ENCODE data around the gene SPAG5.
A peak's percentile ranks its signal among the peaks of the same experiment; 100 is the strongest.

The SPAG5 gene, protein sequence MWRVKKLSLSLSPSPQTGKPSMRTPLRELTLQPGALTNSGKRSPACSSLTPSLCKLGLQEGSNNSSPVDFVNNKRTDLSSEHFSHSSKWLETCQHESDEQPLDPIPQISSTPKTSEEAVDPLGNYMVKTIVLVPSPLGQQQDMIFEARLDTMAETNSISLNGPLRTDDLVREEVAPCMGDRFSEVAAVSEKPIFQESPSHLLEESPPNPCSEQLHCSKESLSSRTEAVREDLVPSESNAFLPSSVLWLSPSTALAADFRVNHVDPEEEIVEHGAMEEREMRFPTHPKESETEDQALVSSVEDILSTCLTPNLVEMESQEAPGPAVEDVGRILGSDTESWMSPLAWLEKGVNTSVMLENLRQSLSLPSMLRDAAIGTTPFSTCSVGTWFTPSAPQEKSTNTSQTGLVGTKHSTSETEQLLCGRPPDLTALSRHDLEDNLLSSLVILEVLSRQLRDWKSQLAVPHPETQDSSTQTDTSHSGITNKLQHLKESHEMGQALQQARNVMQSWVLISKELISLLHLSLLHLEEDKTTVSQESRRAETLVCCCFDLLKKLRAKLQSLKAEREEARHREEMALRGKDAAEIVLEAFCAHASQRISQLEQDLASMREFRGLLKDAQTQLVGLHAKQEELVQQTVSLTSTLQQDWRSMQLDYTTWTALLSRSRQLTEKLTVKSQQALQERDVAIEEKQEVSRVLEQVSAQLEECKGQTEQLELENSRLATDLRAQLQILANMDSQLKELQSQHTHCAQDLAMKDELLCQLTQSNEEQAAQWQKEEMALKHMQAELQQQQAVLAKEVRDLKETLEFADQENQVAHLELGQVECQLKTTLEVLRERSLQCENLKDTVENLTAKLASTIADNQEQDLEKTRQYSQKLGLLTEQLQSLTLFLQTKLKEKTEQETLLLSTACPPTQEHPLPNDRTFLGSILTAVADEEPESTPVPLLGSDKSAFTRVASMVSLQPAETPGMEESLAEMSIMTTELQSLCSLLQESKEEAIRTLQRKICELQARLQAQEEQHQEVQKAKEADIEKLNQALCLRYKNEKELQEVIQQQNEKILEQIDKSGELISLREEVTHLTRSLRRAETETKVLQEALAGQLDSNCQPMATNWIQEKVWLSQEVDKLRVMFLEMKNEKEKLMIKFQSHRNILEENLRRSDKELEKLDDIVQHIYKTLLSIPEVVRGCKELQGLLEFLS

DNA sequence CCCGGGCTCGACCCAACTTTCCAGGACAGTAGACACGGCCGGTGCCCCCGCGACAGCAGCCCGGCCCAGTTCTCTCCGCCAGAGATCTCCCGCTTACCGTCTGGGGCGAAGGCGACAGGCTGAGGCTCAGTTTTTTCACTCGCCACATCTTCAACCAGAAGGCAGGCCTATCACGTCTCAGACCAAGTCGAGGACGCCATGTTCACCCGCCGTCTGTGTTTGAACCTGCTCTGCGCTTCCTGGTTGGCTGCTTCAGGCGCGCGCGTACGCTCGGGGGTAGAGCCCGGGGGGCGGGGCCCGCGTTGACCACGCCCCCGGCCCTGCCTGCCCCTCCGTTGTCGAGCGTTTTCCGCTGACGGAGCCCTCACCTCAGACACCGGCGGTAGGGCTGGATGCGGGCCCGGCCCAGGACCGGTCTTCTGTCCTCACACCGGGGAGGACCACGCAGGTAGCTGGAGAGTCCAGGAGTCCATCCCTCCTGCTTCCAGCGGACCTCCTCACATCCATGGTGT is at the start of gene SPAG5:
TSS of gene SPAG5 (minus strand) at position 227 of the 512 bp plus-strand sequence. CDS start at position 148, 79 bp downstream.
- DNase-seq, result peak; percentile 99

DNA sequence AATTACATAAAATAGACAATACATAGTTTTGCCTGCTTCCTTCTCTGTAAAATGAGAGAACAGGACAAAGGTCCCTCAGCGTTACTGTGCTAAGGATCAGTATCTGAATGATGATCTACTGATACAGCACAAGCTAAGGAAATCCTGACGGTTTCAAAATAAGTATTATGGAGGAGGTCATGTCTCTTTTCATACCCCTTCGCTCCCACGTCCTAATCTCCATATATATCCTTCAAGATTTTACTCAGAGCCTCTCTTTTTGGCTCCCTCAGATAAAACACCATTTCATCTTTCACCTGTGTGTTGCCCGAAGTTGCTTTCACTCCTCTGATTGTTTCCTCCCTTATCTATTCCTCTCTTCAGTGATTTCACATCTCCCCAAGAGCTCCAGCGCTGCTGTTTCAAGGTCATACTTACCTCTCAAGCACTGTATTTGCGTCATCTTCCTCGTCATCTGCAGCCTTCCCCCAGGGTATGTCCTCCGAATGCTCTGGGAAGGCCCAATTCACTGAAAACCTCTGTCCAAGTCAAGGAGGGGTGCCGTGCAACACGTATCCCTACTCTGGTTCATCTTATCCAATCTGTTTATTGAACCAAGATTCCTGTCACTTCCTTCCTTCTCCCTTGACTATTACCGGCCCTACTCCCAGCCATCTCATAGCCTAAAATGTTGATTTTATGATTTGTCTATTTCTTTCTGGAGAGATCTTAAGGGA is 47.4 kb upstream of the SPAG5 start:
- no peak for DNase-seq

DNA sequence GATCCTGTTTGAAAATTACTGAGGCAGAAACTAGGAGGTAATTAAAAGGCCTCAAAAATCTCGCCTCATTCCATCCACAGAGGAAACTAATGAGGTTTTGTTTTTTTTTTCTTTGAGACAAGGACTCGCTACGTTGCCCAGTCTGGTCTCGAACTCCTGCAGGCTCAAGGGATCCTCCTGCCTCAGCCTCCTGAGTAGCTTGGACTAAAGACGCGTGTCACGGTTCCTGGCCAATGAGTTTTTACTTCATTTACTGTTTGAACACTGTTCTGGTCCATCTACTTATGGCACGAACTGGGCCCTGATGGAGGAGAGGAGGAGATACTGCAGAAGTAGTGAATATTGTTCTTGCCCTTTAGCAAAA is 46.7 kb upstream of the SPAG5 start:
- DNase-seq, result no peak

- peak; percentile 98 for DNase-seq
These were observed 46.2 kb upstream of the SPAG5 start, which contains the start of gene BLTP2 for GRCh38 chr17:28644787-28645575. Gene BLTP2, minus strand, starts transcription at chr17:28645158. Its CDS starts 102 bp downstream, at chr17:28645056.

- peak; percentile 78 for DNase-seq
These were observed 45.4 kb upstream of the SPAG5 start for GRCh38 chr17:28643983-28644786.

GRCh38 chr17:28641579-28641978 is 42.8 kb upstream of the SPAG5 start:
- DNase-seq, result no peak

DNA sequence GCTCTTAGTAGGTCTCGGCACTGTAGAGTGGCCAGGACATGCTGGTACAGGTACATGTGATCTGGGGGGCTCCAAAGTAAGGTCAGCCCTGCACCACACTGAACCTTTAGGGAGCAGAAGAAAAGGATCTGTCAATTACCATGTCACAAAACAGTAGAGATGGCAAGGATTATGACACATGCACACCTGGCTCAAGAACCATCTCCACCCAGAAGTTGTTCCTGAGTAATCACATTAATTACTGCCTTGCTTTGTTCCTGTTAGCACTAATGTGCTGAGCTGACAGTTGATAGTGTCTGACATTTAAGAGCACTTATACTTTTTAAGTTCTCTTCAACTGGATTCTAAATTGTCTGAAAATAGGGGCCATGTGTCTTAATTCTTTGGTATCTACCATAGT is 36.7 kb upstream of the SPAG5 start:
- DNase-seq, result no peak

DNA sequence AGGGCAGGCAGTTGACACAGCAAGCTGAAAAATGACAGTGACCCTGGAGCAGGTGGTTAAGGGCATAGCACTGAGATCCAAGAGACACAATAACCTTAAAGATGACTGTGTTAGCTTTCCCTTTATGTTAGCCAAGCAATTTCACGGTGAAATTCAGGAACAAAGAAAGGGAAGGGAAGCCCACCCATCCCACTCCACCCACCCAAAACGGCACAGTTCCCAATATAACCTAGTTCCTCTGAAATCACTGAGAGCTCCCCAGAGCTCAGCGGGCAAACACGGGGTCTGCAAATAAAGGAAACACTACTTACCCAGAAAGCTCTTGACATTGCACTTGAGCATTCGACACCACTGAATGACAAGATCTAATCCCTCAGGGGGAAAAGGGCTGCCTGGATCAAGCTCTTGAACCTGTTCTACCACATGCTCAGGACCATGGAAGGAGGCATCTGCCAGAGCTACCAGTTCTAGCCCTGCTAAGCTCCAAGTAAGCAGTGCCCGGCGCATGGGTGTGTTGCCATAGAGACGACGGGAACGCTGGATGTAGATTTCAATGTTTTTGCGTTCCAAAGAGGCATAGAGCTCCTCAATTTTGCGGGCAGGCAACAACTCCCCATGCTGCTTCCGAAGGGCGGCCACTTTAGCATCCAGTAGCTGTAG is 35.5 kb upstream of the SPAG5 start:
- DNase-seq, result no peak

DNA sequence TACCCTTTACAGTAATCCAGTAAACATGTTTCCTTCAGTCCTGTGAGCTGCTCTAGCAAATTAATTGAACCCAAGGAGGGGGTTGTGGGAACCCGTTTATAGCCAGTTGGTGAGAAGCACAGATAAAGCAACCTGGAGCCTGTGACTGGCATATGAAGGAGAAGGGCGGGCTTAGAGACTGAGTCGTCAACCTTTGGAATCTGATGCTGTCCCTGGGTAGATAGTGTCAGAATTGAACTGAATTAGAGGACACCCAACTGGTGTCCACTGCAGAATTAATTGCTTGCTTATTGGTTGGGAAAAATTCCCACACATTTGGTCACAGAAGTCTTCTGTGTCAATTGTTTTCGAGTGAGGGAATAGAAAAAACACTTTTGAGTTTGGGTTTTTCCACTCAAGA is 28.0 kb upstream of the SPAG5 start:
- peak; percentile 82 for DNase-seq

- DNase-seq, result no peak
These were observed 25.3 kb upstream of the SPAG5 start for GRCh38 chr17:28624148-28624547.

- no peak for DNase-seq
These were observed 24.9 kb upstream of the SPAG5 start for GRCh38 chr17:28623696-28624095.

DNA sequence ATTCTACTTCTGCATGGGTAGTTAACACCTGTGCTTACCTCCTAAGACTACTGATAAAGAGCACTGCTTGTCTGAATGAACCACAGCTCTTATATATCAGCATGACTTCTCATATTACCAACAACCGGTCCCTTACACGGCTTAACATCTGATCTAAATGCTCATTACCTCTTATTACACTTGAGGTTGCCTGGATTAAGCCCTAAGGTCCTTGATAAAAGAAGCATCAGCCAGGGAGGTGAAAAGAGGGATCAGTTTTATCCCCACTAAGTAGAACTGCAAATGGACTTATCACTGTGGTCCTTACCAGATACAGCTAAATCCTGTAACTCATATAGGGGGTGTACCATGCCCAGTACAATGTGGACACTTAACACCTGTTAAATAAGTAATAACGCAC is 23.4 kb upstream of the SPAG5 start:
- DNase-seq, result peak; percentile 86

GRCh38 chr17:28620010-28620409 is 21.2 kb upstream of the SPAG5 start:
- DNase-seq, result no peak

DNA sequence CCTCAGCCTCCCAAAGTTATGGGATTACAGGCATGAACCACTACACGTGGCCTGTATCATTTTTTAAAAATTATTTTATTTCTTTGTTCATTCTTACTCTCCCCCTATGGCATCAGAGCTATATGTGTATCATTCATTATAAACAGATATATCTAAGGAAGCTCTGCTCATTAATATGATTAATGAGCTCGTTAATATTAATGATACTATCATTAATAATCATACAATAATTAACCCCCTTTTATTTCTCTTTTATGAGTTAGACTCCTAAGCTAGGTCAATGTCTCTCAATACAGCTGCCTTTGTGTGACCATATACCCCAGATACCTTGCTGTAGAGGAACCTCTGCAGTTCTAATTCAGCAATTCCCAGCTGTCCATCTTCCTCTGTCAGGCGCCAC is 19.6 kb upstream of the SPAG5 start:
- no peak for DNase-seq

DNA sequence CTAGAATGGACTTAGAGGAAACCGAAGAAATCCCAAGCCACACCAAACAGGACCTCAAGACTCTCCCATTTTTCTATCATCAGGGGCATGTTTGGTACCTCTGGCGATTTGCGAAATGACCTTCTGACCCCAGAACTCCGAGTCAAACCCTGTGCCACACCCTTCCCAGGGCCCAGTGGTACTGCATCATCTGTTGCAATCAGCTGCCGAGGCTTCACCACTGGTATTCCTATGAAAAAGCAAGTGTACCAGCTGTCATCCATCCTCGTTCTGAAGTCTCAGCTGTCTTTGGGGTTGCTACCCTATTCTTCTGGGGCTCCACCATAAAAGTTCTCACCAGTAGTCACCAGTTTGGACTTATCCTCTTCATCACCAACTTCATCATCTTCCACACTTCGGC is 17.5 kb upstream of the SPAG5 start:
- DNase-seq, result no peak

- DNase-seq, result no peak
These were observed 16.6 kb upstream of the SPAG5 start for GRCh38 chr17:28615260-28615940.

DNA sequence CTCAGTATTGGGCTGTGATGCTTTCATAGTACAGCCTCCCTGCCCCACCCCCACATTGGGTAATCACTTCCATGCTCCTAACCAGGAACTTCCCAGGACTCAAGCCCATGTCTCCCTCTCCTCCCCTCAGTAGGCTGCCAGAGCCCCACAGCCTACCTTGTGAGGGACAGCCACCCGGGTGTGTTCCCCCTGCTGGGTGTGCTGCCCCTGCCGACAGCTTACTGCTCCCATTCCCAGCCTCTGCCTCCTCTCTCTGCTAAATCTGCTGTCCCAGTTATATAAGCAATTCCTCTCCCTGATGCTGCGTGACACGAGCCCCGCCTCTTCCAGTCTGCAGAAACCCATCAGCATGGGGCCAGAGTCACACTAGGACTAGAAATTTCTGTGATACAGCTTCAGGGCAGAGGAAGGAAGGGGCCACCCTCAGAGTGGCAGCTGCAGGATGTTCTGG is 15.1 kb upstream of the SPAG5 start, which contains the start of gene RSKR:
TSS of gene RSKR (minus strand) at position 255 of the 451 bp plus-strand sequence. CDS start at position 231, 24 bp downstream.
- DNase-seq, result no peak

GRCh38 chr17:28612936-28613872 is 14.4 kb upstream of the SPAG5 start:
- peak; percentile 76 for DNase-seq

All from NCI-H82 (cell line).